GM23338 (cell line): Measurements from ENCODE around the gene CCDC146. TPM values are rescaled to one million over a fixed set of nuclear protein-coding genes. Genes with fewer than 3 reads are reported as not detected.

Experiments used
- ATAC-seq: fragments of 200-7000 bp; cut with Tn5 transposase; 3 replicates; pipeline ENCODE4 v1.9.1; 2020
- DNase-seq: peaks from one replicate; pipeline ENCODE4 v3.0.0-alpha.2; 2015; ENCODE audit warnings: low spot score
- H2AFZ ChIP-seq: fragments of 200-600 bp; sonication (generic); 2 replicates; pipeline ENCODE4 v1.8.0; 2016; ENCODE audit warnings: antibody characterized with exemption, mild to moderate bottlenecking, moderate library complexity
- H3F3A ChIP-seq: fragments of 200-600 bp; sonication (generic); replicated peaks from 2 replicates; pipeline ENCODE4 v1.8.0; 2017; ENCODE audit warnings: antibody characterized with exemption, mixed run types, low read depth
- H3K27ac ChIP-seq: fragments of 200-600 bp; sonication (generic); 2 replicates; pipeline ENCODE4 v1.6.1; 2016; ENCODE audit warnings: low read depth
- H3K27me3 ChIP-seq: fragments of 200-600 bp; sonication (generic); 2 replicates; pipeline ENCODE4 v1.8.0; 2016; ENCODE audit warnings: mild to moderate bottlenecking, mixed run types, moderate library complexity; ENCODE audit not compliant: insufficient read depth
- H3K36me3 ChIP-seq: fragments of 200-600 bp; sonication (generic); 2 replicates; pipeline ENCODE4 v1.8.0; 2016; ENCODE audit warnings: mild to moderate bottlenecking; ENCODE audit not compliant: insufficient read depth
- H3K4me1 ChIP-seq: fragments of 200-600 bp; sonication (generic); 2 replicates; pipeline ENCODE4 v1.8.0; 2016; ENCODE audit warnings: mild to moderate bottlenecking, moderate library complexity; ENCODE audit not compliant: insufficient read depth
- H3K4me2 ChIP-seq: fragments of 200-600 bp; sonication (generic); 2 replicates; pipeline ENCODE4 v1.7.1; 2017; ENCODE audit warnings: mixed run types
- H3K4me3 ChIP-seq: fragments of 200-600 bp; sonication (generic); 2 replicates; pipeline ENCODE4 v1.6.1; 2016; ENCODE audit warnings: mixed run types
- H3K79me2 ChIP-seq: fragments of 200-600 bp; sonication (generic); replicated peaks from 2 replicates; pipeline ENCODE4 v1.8.0; 2017; ENCODE audit warnings: mild to moderate bottlenecking; ENCODE audit not compliant: insufficient read depth
- H3K9me2 ChIP-seq: fragments of 200-600 bp; sonication (generic); 2 replicates; pipeline ENCODE4 v1.8.0; 2017; ENCODE audit not compliant: insufficient read depth
- H4K20me1 ChIP-seq: fragments of 200-600 bp; sonication (generic); replicated peaks from 2 replicates; pipeline ENCODE4 v1.8.0; 2017; ENCODE audit warnings: mild to moderate bottlenecking; ENCODE audit not compliant: insufficient read depth
- H3K27ac Mint-ChIP-seq: 2 replicates; pipeline ENCODE4 v1.8.0; 2020; ENCODE audit warnings: inconsistent platforms, mild to moderate bottlenecking, moderate library complexity, mixed read lengths
- H3K27me3 Mint-ChIP-seq: 3 replicates; pipeline ENCODE4 v1.8.0; 2022; ENCODE audit warnings: low read depth, mild to moderate bottlenecking, moderate library complexity, mixed read lengths, inconsistent platforms; ENCODE audit not compliant: insufficient read depth, poor library complexity
- H3K36me3 Mint-ChIP-seq: 3 replicates; pipeline ENCODE4 v1.8.0; 2021; ENCODE audit warnings: low read depth, mild to moderate bottlenecking, inconsistent platforms, moderate library complexity, mixed read lengths
- H3K4me1 Mint-ChIP-seq: 3 replicates; pipeline ENCODE4 v1.8.0; 2020; ENCODE audit warnings: mild to moderate bottlenecking, inconsistent platforms, mixed read lengths
- H3K4me3 Mint-ChIP-seq: 3 replicates; pipeline ENCODE4 v1.8.0; 2021; ENCODE audit warnings: moderate library complexity, mild to moderate bottlenecking, inconsistent platforms, mixed read lengths
- H3K9me3 Mint-ChIP-seq: 3 replicates; pipeline ENCODE4 v1.8.0; 2020; ENCODE audit warnings: moderate library complexity, mild to moderate bottlenecking, inconsistent platforms, mixed read lengths
- EZH2 ChIP-seq: fragments of 200-600 bp; sonication (generic); IDR thresholded peaks from one replicate; pipeline ENCODE4 v1.8.0; 2017; ENCODE audit warnings: antibody characterized with exemption, mild to moderate bottlenecking, low read depth; ENCODE audit not compliant: unreplicated experiment
- EZH2phosphoT487 ChIP-seq: fragments of 200-600 bp; sonication (generic); IDR thresholded peaks from one replicate; pipeline ENCODE4 v1.8.1; 2018; ENCODE audit warnings: antibody characterized with exemption; ENCODE audit not compliant: unreplicated experiment
- JUNB ChIP-seq: IDR thresholded peaks from one replicate; pipeline ENCODE4 v1.6.1; 2016; ENCODE audit warnings: antibody characterized with exemption; ENCODE audit not compliant: unreplicated experiment
- POLR2AphosphoS5 ChIP-seq: IDR thresholded peaks from 2 replicates; pipeline ENCODE4 v1.6.1; 2016; ENCODE audit warnings: antibody characterized with exemption, low read depth
- STAT1 ChIP-seq: IDR thresholded peaks from one replicate; pipeline ENCODE4 v1.6.1; 2016; ENCODE audit warnings: antibody characterized with exemption; ENCODE audit not compliant: unreplicated experiment
- ZNF331 ChIP-seq: fragments of 250-450 bp; sonication (Bioruptor Pico); IDR thresholded peaks from 2 replicates; pipeline ENCODE4 v1.5.0; 2020; ENCODE audit warnings: low read depth, mild to moderate bottlenecking, moderate library complexity
- polyA plus RNA-seq: library from polyadenylated mRNA; unstranded; fragments of >200 nt; fragmentation: Nextera tagmentation; extraction: Ambion mirVana; gene quantifications from 2 replicates; pipeline ENCODE4 v1.2.1, GENCODE V29; 2016
- total RNA-seq: library from RNA; depleted of rRNA; stranded (reverse); fragments of >200 nt; shearing (Covaris generic); gene quantifications from 2 replicates; pipeline ENCODE4 v1.2.3, GENCODE V29; 2014
- TF ChIP-seq, protein P1 (sequence below): IDR thresholded peaks from one replicate; pipeline ENCODE4 v1.6.1; 2018; ENCODE audit warnings: antibody characterized with exemption; ENCODE audit not compliant: unreplicated experiment
- TF ChIP-seq, protein P2 (sequence below), 2 experiments: fragments of 200-600 bp in 1 of 2; sonication (generic) in 1 of 2; conservative IDR thresholded peaks; 2 replicates each; pipeline versions ENCODE4 v1.5.1 to v1.6.1; 2016 to 2017; ENCODE audit warnings: antibody characterized with exemption in 2 of 2, low read depth in 2 of 2, mild to moderate bottlenecking in 2 of 2, moderate library complexity in 1 of 2
- TF ChIP-seq, protein P3 (sequence below): fragments of 250-450 bp; sonication (Bioruptor Pico); IDR thresholded peaks from 2 replicates; pipeline ENCODE4 v1.5.0; 2020; ENCODE audit warnings: mild to moderate bottlenecking, moderate library complexity

The CCDC146 gene
- total and polyA plus RNA-seq, 2 experiments from 2014 or later, result 0.35 to 0.74 TPM

DNA sequence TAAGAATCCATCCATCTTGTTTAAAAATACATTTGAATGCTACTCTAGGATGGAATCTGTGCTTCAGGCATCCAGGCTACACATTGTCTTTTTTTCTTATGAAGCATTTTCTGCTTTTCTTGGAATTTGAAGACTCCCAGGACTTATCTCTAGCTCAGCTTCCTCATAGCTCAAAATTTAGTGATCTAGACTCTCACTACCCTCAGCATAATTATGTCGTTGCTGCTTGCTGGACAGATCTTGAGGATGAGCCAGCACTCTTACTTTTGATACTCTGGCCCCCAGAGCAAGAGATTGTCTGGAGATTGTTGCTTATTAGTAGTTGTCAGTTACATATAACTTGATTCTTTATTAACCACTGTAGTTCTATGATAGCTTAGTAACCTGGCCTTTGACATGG is 160.5 kb downstream of the CCDC146 start (continued):
- TF ChIP-seq, protein P1, sequence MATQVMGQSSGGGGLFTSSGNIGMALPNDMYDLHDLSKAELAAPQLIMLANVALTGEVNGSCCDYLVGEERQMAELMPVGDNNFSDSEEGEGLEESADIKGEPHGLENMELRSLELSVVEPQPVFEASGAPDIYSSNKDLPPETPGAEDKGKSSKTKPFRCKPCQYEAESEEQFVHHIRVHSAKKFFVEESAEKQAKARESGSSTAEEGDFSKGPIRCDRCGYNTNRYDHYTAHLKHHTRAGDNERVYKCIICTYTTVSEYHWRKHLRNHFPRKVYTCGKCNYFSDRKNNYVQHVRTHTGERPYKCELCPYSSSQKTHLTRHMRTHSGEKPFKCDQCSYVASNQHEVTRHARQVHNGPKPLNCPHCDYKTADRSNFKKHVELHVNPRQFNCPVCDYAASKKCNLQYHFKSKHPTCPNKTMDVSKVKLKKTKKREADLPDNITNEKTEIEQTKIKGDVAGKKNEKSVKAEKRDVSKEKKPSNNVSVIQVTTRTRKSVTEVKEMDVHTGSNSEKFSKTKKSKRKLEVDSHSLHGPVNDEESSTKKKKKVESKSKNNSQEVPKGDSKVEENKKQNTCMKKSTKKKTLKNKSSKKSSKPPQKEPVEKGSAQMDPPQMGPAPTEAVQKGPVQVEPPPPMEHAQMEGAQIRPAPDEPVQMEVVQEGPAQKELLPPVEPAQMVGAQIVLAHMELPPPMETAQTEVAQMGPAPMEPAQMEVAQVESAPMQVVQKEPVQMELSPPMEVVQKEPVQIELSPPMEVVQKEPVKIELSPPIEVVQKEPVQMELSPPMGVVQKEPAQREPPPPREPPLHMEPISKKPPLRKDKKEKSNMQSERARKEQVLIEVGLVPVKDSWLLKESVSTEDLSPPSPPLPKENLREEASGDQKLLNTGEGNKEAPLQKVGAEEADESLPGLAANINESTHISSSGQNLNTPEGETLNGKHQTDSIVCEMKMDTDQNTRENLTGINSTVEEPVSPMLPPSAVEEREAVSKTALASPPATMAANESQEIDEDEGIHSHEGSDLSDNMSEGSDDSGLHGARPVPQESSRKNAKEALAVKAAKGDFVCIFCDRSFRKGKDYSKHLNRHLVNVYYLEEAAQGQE, result no peak
- no peak for TF ChIP-seq EZH2phosphoT487
- TF ChIP-seq POLR2AphosphoS5, result no peak

DNA sequence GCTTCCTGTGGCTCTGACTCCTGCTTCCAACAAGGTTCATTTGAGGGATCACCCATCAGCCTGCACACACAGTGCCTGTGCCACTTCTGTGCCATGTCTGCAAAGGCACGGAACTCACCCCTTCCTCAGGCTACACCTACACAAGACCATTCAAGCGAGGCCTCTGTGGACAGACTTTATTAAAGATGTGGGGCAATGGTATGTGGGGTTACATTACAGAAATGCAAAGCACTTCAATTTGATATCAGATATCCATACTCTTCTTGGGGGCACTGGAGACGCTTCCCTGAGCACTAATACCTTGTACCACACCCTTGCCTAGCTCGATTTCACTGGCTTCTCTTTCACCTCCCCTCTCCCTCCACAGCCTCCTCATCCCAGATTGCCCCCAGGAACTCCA is 161.6 kb downstream of the CCDC146 start:
- no peak overlapping the region for H3K27ac ChIP-seq
- Mint-ChIP-seq H3K27ac (no peak overlapping the region), H3K27me3 (no peaks in the 10 kb centered on the region), H3K4me3 (no peak overlapping the region), H3K36me3 (no peaks in the 10 kb centered on the region), H3K9me3 (peaks cover 4% of the 10 kb centered on the region; the same call in 1 of the 3 replicates), H3K4me1 (no peaks in the 10 kb centered on the region)
- H3K27me3 ChIP-seq, result no peaks in the 10 kb centered on the region
- H3K79me2 ChIP-seq, result no peaks in the 10 kb centered on the region
- no peak overlapping the region for H3K4me3 ChIP-seq
- no peaks in the 10 kb centered on the region for H3K9me2 ChIP-seq
- H3K36me3 ChIP-seq, result no peaks in the 10 kb centered on the region
- H3K4me2 ChIP-seq, result no peak overlapping the region
- ATAC-seq (no peak), DNase-seq (no peak)
- no peak for TF ChIP-seq EZH2
- no peak for TF ChIP-seq POLR2AphosphoS5
- TF ChIP-seq STAT1, result no peak
- TF ChIP-seq, protein P2, sequence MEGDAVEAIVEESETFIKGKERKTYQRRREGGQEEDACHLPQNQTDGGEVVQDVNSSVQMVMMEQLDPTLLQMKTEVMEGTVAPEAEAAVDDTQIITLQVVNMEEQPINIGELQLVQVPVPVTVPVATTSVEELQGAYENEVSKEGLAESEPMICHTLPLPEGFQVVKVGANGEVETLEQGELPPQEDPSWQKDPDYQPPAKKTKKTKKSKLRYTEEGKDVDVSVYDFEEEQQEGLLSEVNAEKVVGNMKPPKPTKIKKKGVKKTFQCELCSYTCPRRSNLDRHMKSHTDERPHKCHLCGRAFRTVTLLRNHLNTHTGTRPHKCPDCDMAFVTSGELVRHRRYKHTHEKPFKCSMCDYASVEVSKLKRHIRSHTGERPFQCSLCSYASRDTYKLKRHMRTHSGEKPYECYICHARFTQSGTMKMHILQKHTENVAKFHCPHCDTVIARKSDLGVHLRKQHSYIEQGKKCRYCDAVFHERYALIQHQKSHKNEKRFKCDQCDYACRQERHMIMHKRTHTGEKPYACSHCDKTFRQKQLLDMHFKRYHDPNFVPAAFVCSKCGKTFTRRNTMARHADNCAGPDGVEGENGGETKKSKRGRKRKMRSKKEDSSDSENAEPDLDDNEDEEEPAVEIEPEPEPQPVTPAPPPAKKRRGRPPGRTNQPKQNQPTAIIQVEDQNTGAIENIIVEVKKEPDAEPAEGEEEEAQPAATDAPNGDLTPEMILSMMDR (conservative IDR thresholded peaks at IDR 0.05; ENCODE audit: low read depth in 2 of 2), result no peak
- TF ChIP-seq ZNF331 (CRISPR knock-in tag), result no peak
- TF ChIP-seq, protein P3, sequence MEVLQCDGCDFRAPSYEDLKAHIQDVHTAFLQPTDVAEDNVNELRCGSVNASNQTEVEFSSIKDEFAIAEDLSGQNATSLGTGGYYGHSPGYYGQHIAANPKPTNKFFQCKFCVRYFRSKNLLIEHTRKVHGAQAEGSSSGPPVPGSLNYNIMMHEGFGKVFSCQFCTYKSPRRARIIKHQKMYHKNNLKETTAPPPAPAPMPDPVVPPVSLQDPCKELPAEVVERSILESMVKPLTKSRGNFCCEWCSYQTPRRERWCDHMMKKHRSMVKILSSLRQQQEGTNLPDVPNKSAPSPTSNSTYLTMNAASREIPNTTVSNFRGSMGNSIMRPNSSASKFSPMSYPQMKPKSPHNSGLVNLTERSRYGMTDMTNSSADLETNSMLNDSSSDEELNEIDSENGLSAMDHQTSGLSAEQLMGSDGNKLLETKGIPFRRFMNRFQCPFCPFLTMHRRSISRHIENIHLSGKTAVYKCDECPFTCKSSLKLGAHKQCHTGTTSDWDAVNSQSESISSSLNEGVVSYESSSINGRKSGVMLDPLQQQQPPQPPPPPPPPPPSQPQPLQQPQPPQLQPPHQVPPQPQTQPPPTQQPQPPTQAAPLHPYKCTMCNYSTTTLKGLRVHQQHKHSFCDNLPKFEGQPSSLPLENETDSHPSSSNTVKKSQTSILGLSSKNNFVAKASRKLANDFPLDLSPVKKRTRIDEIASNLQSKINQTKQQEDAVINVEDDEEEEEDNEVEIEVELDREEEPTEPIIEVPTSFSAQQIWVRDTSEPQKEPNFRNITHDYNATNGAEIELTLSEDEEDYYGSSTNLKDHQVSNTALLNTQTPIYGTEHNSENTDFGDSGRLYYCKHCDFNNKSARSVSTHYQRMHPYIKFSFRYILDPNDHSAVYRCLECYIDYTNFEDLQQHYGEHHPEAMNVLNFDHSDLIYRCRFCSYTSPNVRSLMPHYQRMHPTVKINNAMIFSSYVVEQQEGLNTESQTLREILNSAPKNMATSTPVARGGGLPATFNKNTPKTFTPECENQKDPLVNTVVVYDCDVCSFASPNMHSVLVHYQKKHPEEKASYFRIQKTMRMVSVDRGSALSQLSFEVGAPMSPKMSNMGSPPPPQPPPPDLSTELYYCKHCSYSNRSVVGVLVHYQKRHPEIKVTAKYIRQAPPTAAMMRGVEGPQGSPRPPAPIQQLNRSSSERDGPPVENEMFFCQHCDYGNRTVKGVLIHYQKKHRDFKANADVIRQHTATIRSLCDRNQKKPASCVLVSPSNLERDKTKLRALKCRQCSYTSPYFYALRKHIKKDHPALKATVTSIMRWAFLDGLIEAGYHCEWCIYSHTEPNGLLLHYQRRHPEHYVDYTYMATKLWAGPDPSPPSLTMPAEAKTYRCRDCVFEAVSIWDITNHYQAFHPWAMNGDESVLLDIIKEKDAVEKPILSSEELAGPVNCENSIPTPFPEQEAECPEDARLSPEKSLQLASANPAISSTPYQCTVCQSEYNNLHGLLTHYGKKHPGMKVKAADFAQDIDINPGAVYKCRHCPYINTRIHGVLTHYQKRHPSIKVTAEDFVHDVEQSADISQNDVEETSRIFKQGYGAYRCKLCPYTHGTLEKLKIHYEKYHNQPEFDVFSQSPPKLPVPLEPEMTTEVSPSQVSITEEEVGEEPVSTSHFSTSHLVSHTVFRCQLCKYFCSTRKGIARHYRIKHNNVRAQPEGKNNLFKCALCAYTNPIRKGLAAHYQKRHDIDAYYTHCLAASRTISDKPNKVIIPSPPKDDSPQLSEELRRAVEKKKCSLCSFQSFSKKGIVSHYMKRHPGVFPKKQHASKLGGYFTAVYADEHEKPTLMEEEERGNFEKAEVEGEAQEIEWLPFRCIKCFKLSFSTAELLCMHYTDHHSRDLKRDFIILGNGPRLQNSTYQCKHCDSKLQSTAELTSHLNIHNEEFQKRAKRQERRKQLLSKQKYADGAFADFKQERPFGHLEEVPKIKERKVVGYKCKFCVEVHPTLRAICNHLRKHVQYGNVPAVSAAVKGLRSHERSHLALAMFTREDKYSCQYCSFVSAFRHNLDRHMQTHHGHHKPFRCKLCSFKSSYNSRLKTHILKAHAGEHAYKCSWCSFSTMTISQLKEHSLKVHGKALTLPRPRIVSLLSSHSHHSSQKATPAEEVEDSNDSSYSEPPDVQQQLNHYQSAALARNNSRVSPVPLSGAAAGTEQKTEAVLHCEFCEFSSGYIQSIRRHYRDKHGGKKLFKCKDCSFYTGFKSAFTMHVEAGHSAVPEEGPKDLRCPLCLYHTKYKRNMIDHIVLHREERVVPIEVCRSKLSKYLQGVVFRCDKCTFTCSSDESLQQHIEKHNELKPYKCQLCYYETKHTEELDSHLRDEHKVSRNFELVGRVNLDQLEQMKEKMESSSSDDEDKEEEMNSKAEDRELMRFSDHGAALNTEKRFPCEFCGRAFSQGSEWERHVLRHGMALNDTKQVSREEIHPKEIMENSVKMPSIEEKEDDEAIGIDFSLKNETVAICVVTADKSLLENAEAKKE (CRISPR knock-in tag), result no peak
- no peak for TF ChIP-seq JUNB
- H3F3A ChIP-seq, result no peaks in the 10 kb centered on the region
- peak overlapping the region; percentile 4; the same call in 1 of the 2 replicates for H2AFZ ChIP-seq
- no peaks in the 10 kb centered on the region for H3K4me1 ChIP-seq
- H4K20me1 ChIP-seq, result no peaks in the 10 kb centered on the region
